Cerebellar nuclear complex (tissue), 1 donor: ENCODE measurements around the gene RBM22.

Source experiments
- DNase-seq, 2 experiments: peaks; one replicate each; lab custom pipeline; 2025; lab: John Stamatoyannopoulos, UW

Gene RBM22

DNA sequence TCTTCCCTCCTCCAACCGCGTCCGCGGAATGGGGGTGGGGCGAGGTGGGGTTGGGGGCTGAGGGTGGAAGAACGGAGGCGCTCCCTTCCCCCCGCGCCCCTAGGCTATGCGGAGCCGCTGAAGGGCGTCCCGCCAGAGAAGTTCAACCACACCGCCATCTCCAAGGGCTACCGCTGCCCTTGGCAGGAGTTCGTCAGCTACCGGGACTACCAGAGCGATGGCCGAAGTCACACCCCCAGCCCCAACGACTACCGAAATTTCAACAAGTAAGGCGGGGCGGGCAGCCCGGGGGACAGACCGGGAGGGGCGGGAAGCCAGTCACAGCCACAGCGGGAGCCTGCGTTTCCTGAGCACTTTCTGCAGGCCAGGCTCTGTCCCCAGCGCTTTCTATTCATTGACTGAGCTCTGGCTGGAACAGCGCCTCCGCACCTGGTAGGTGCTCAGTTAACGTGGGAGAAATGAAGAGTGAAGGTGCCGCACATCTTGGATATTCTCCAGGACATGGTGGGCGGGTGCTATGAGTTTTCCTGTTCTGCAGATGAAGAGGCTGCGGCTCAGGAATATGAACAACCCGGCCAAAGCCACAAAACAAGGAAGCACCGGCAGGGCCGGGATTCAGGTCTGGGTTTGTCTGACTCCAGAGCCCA lies 28.5 kb downstream of the RBM22 start:
- no peak for DNase-seq

GRCh38 chr5:150671509-150672236 lies 29.2 kb downstream of the RBM22 start:
- no peak for DNase-seq

GRCh38 chr5:150670948-150671310 lies 29.9 kb downstream of the RBM22 start:
- no peak for DNase-seq

GRCh38 chr5:150670275-150670947 lies 30.5 kb downstream of the RBM22 start:
- DNase-seq = no peak

DNA sequence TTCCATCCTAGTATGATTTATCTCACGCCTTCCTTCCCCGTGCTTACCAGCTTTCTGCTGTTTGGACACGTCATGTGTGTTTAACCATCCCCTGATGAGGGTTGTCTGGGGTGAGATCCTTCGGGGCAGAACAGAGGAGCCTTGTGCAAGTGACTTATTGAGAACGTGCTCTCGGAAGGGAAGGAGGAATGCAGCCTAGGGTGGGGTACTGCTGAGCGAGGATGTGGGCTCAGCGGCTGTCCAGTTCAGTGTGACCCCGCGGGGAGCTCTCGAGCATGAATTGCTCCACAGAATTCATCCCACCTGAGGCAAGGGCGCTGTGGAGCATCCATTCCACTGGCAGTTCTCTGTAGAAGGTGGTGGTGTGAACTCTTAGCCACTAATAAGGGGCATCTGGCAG lies 35.8 kb downstream of the RBM22 start:
- no peak for DNase-seq

- DNase-seq = no peak
Measured at GRCh38 chr5:150663936-150664335, 36.9 kb downstream of the RBM22 start.

- DNase-seq = no peak
Measured at GRCh38 chr5:150662731-150663516, 37.9 kb downstream of the RBM22 start.

DNA sequence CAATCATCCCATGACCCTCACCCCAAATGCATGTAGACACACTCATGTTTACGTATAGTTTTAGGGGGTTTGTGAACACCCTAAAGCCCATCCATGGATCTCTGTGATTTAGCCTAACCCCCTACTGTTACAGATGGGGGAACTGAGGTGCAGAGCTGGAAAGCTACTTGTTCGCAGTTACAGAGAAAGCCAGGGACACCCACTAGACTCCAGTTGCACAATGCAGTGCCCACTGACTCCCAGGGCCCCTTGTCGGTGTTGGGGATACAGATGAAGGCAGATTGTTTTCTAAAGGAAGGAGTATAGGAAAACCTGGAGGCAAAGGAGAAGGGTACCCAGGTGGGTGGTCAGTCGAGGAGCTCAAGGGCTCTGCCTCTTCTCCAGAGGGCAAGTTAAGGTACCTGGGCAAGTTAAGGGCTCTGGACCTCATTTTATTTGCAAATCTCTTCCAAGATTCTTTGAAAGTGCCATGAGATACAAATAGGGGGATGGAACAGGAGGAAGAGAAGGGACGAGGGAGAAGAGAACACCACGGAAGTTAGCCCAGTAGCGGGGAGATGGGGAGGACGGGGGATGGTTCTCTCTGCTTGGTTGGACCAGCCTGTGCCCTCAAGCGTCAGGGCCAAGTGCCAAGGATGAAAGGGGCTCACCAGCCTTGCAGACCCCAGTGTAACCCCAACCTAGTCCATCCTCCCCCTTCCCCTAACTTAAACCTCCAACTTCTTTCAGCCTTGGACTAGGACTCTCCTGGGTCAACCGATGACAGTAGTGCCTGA lies 38.9 kb downstream of the RBM22 start:
- DNase-seq = no peak

DNA sequence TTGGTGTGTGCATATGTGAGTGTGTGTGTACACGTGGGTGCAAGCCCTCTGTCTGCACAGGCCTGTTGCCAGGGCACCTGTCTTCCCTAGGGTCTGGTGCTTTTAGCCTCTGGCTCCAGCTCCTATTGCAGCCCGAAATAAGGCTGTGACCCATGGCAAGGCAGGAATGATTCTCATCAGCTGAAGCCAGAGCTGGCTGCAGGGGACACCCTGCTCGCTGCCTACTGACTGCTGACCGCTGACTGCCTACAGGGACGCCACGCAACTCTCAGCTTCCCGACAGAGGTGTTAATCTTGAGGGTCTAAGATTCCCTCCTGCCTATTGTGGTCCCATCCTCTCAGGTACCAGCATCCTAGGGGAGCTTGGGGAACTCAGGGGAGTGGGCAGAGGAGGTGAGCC lies 39.8 kb downstream of the RBM22 start, which contains the start of gene MYOZ3:
MYOZ3 (plus strand) TSS at position 166 of the 400 bp plus-strand sequence. CDS start 1,691 bp downstream, outside the sequence.
- DNase-seq = no peak

- DNase-seq = no peak
Measured at GRCh38 chr5:150660108-150660831, 40.6 kb downstream of the RBM22 start.

- DNase-seq = no peak
Measured at GRCh38 chr5:150659360-150660107, 41.3 kb downstream of the RBM22 start.

- DNase-seq = no peak
Measured at GRCh38 chr5:150658699-150659265, 42.1 kb downstream of the RBM22 start.

GRCh38 chr5:150658121-150658520 lies 42.7 kb downstream of the RBM22 start:
- no peak for DNase-seq

DNA sequence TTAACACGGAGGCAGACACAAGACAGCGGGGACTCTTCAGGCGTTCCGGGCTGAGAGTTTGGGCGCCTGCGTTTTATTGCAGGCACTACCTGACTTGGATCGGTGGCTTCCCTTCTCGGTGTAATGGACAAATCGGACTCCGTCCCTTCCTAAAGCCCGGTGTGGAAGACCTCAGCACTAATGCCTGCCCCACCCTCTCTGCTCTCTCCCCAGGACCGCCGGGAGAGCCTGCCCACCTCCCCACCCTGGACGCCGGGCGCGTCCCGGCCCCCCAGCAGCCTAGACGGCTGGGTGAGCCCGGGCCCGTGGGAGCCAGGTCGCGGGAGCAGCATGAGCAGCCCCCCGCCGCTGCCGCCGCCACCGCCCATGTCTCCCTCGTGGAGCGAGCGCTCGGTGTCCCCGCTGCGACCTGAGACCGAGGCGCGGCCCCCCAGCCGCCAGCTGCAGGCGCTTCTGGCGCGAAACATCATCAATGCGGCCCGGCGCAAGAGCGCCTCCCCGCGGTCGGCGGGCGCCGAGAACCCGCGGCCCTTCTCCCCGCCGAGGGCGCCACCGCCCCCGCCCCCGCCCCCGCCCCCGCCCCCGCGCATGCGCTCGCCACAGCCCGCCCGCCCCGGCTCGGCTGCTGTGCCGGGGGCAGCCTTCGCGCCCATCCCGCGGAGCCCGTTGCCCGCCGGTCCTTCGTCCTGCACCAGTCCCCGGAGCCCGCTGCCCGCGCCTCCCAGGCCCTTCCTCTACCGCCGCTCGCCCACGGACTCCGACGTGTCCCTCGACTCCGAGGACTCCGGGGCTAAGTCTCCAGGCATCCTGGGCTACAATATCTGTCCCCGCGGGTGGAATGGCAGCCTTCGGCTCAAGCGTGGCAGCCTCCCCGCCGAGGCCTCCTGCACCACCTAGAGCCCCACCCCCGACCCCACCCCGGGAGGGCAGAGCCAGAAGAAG lies 44.4 kb downstream of the RBM22 start:
- no peak for DNase-seq

DNA sequence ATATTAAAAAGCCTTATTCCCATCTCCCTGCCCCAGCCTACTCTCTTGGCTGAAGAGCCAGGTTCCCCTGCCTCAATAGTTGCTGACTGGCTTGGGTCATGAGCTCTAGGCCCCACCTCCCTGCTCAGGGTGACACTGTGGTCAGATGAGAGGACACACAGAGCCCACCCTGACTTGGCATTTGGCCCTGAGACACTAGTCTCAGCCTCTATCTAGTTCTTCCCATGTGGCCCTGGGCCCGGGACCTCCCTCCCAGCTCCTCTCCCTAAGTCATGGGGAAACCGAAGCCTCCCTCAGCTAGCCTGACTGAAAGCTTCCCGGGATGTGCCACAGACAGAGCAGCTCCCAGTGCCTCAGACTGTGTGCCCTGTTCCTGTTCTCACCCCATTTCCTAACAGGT lies 45.6 kb downstream of the RBM22 start:
- DNase-seq = no peak

- no peak for DNase-seq
Measured at GRCh38 chr5:150653762-150654556, 46.9 kb downstream of the RBM22 start.

GRCh38 chr5:150653145-150653761 lies 47.6 kb downstream of the RBM22 start:
- no peak for DNase-seq
